ENCODE data around the gene LARGE1.

LARGE1 gene

DNA sequence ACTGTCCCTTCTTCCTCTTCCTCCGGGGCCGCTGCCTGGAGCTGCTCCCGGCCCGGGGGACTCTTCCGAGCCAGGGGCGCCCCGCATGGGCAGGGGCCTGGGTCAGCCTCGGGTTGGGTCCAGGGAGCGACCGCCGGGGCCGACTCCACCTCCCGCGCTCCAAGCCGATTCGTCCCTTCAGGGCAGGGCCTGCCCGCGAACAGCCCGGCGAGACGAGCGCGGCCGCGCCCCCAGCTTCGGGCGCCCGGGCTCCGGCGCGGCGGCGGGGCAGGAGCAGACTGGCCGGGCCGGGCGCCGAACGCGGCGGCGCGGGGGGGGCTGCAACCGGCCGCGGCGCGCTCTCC, at the start of gene LARGE1:
Gene LARGE1 (minus strand): TSS at position 280 of the 344 bp plus-strand sequence.
- DNase-seq, result no peak

DNA sequence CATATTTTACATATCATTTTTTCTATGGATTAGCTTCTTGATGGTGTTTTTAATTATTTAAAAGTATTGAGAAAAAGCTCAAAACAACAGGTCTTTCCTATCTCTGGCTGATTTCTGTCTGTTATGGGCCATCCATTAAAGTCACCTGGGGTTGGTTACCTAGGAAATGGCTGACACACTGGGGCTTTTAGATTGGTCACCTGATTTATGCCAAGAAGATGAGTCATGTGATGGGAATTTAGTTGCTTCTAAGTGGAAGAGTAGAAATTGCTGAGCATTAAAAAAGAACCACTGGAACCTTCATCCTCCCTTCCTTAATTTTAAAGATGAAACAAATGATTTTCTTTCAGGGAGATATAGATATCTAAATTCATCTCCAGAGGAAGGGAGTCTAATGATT, 48.8 kb upstream of the LARGE1 start:
- no peak for DNase-seq

- no peak for DNase-seq
These were observed 43.8 kb upstream of the LARGE1 start for GRCh38 chr22:33964121-33964520.

- DNase-seq, result no peak
These were observed 42.1 kb upstream of the LARGE1 start for GRCh38 chr22:33962409-33962808.

- no peak for DNase-seq
These were observed 38.5 kb upstream of the LARGE1 start for GRCh38 chr22:33958741-33959140.

- no peak for DNase-seq
These were observed 36.8 kb upstream of the LARGE1 start for GRCh38 chr22:33957086-33957485.

- no peak for DNase-seq
These were observed 32.5 kb upstream of the LARGE1 start for GRCh38 chr22:33952776-33953175.

DNA sequence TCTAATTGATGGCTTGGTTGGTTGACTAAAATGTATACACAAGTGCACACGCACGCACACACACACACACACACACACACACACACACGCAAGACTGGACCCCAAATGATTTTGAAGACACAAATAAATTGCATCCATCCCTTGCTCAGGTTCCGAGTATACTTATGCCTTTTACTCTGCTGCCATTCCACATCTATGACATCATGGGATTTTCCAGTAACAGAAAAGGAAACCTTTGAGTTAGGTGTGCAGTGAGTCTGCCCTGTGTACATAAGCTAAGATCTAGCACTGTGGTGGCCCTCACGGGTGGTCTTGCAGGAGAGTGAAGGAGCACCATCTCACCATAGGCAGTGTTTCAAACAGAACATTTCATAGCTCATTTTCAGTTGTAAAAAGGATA, 20.5 kb upstream of the LARGE1 start:
- DNase-seq, result no peak

GRCh38 chr22:33932997-33933396, 12.7 kb upstream of the LARGE1 start:
- DNase-seq, result no peak

DNA sequence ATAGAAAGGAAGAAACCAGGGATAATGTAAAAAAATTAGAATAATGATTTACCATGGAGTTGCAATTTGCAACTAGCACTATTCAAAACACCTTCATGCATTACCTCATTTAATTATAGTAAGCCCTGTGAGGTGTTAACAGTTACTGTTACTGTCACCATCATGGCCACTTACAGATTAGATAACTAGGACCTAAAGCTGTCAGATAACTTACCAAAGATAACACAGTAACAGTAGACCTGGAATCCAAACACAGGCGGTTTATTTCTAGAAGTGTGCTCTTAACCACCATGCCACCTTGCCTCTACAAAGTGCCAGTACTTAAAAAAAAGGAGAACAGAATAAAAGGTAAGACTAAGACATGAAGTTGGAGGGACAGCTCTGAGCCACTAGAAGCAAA, 11.1 kb upstream of the LARGE1 start:
- DNase-seq, result no peak

DNA sequence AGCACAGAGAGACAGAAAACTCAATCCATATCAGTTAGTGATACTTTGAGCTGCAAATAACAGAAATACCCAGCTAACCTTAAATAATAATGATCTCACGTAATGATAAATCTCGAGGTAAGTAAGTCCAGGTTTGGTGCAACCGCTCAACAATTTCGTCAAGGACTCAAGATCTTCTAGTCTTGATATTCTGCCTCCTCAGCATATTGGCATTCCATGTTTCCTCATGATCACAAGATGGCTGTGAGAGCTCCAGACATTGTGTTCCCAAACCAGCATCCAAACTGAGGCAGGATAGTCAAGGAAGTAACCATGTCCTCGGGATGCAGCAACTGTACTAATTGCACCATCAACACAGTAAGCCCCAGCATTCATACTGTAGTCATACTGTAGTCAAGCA, 7.5 kb upstream of the LARGE1 start:
- DNase-seq, result no peak

DNA sequence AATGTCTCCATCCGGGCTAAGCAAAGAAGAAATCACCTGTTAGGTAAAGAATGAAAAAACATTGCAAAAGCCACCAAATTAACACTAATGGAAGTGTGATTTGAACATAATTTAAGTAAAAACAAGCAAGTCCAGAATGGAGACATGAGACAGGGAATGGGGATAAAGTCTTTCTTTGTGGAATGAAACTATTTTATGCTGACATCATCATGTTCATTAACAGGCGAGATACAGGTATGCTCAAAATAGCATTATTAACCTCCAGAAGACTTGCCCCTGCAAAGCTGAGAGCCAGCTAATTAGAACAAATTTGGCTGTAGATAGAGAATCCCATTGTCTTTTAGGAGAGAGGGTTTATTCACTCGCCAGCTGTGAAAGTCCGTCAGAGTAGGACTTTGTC, 4.9 kb upstream of the LARGE1 start:
- no peak for DNase-seq

DNA sequence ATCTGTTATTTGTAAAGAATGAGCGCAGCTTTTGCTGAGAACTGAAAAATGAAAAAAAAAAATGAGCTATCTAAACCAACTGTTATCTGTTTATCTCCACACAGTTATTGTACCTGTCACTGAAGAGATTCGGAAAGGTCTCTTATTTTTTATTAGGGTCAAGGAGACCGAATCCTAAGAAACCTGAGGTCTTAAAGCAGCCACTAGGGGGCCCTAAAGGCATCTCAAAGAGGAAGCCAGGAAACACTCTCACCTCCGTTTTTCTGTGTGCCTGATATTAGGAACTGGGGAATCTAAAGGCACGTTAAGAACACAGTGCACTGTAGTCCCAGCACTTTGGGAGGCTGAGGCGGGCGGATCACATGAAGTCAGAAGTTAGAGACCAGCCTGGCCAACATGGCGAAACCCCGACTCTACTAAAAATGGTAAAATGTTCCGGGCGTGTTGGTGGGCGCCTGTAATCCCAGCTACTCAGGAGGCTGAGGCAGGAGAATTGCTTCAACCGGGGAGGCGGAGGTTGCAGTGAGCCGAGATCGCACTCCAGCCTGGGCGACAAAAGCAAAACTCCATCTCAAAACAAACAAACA, 3.5 kb upstream of the LARGE1 start:
- DNase-seq, result no peak

DNA sequence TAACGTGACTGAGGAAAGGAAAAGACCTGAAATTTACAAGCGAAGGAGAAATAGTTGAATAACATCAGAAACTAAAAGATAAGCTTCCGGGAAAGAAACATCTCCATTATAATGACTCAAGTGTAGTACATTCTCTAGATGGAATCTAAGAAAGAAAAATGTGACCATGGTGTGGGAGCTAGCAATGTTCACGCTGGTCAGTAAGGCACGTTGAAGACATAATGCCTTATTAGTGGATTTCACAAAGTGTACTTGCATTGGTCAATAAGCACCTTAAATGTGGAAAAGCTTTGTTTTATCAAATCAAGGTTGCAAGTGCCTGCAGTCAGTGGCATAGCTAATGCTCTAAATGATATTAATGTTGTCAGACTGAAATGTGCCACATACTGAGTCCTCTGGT, 2.8 kb upstream of the LARGE1 start:
- DNase-seq, result no peak

DNA sequence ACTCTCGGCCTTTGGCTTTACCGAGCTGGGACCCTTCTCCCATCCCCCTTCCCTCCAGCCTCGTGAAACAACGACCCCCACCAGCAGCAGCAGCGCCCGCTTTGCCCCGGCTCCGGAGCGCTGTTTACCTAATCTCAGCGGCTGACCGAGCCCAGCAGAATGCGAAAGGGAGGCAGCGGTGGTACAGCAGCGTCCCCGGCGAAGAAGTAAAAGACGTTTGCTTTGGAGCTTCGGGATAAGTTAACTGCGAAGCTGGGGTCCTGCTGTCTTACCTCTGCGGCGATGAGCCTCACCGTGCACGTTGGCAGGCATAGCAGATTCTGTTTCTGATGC, 2.0 kb upstream of the LARGE1 start:
- DNase-seq, result no peak

- DNase-seq, result no peak
These were observed 1.5 kb upstream of the LARGE1 start for GRCh38 chr22:33921525-33922348.

DNA sequence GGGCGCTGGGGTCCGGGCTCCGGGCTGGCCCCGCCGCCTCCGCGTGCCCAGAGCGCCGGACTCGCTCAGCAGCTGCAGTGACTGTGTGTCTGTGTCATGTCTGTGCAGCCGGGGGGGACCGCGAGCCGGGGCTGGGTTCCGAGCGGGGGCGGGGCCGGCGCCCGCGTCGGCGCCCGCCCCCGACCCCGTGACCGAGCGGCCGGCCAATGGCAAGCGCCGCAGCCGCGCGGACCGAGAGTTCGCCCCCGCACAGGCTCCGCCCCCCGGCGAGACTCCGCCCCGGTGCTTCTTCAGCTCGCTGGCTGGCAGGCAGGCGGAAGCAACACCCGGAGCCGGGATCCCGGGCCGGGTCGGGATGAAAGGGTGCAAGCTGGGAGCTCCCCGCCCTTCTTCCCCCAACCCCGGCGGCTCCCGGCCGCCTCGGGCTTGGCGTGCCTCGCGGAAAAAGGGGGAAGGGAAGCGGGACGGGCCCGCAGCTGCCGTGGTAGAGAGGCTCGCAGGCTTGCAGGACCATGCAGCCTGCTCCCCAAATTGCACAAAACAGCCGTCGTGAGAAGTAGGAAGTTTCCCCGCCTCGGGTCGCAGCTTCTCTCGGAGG, 750 bp upstream of the LARGE1 start:
- DNase-seq, result peak; percentile 65 to 72 (median 66)

GRCh38 chr22:33919391-33920196, 682 bp downstream of the LARGE1 start:
- DNase-seq, result peak in 1 of 6 experiments; percentile 14

DNA sequence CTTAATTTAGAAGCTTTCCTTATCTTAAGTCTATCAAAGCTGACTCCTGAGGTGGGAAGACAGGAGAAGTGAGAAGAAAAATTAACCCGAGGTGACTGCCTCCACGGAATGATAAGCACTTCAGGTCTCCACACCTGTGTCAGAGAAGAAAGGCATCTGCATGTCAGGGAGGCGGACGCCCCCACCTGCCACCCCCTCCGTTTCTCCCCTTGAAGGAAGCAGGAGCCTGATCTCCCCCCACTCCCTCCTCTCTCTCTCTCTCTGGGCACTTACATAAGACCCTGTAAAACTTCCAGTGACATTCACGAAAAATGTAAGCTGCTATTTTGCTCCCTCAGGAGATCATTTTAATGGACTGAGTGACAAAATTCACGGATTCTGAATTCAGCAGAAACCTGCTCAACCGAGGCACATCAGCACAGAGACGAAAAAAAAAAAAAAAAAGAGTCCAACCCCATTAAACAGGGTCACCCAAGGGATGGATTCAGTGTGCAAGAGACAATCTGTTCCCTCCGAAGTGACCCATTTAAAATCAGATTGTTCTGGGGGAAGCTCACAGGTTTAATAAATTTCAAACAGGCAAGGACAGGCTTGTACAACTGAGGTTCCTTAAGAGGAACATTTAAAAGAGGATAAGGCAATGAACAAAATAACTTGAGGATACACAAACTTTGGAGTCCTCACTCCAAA, 1.5 kb downstream of the LARGE1 start:
- DNase-seq, result no peak

DNA sequence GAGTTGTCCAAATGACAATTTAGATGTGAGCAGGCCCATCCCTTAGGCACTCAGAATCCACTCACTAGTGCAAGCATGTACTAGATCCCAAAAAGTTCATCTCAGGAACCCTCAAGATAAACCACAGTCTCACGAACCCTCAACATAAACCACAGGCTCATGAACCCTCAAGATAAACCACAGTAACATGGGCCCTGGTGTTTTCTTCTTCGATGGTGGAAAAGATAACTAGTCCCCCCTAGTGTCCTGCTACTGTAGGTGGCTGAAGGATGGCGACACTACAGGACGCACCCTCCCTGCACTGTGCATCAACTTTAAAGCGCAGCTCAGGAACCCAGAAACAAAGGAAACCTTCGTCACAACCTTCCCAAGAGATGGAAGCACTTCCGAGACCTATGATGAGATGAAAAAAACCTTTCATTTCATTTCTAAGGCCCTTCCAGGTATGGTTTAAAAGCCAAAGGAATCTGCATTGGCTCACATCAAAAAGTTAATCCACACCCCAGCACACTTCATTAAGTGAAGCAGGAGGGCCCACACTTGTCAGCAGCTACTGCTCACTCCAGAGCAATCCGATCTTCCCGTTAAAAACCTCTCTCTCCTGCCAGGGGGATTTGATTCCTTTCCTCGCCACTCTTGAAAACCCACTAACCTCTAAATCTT, 2.4 kb downstream of the LARGE1 start:
- DNase-seq, result no peak

GRCh38 chr22:33914699-33915098, 5.6 kb downstream of the LARGE1 start:
- DNase-seq, result no peak

- no peak for DNase-seq
These were observed 6.1 kb downstream of the LARGE1 start for GRCh38 chr22:33914131-33914530.

- DNase-seq, result no peak
These were observed 7.1 kb downstream of the LARGE1 start for GRCh38 chr22:33913188-33913587.

All from stimulated activated naive CD4-positive, alpha-beta T cell (primary cell).